Measurements from ENCODE around the gene PLCB4.

The PLCB4 gene

DNA sequence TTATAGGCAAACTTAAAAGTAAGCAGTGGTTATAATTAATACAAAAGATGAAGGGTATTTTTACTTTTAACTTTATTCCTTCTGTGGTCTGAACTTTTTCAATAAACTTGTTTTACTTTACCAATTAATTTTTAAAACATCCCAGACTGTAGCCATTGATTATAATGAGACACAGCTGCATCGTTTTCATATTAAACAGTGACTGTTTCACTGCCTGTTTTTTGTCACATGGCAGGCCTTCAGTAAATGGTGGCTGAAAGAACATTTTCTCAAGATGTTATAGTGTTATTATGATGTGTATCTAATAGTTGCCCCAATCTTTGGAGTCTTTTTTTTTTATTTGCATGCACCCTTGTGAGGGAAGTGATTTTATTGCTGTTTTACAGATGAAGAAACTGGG is 95.1 kb downstream of the PLCB4 start:
- DNase-seq (ENCODE audit: low spot score) = no peak
- in situ Hi-C loops (cut with MboI; ENCODE audit: low pct_unique_long_range_greater_than_20kb, low sequenced_read_pairs, unreplicated experiment) = no loop called here
- TF ChIP-seq, protein P1, sequence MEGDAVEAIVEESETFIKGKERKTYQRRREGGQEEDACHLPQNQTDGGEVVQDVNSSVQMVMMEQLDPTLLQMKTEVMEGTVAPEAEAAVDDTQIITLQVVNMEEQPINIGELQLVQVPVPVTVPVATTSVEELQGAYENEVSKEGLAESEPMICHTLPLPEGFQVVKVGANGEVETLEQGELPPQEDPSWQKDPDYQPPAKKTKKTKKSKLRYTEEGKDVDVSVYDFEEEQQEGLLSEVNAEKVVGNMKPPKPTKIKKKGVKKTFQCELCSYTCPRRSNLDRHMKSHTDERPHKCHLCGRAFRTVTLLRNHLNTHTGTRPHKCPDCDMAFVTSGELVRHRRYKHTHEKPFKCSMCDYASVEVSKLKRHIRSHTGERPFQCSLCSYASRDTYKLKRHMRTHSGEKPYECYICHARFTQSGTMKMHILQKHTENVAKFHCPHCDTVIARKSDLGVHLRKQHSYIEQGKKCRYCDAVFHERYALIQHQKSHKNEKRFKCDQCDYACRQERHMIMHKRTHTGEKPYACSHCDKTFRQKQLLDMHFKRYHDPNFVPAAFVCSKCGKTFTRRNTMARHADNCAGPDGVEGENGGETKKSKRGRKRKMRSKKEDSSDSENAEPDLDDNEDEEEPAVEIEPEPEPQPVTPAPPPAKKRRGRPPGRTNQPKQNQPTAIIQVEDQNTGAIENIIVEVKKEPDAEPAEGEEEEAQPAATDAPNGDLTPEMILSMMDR (IDR thresholded peaks at IDR 0.05; ENCODE audit: extremely low read depth, insufficient read depth, missing control alignments) = no peak

DNA sequence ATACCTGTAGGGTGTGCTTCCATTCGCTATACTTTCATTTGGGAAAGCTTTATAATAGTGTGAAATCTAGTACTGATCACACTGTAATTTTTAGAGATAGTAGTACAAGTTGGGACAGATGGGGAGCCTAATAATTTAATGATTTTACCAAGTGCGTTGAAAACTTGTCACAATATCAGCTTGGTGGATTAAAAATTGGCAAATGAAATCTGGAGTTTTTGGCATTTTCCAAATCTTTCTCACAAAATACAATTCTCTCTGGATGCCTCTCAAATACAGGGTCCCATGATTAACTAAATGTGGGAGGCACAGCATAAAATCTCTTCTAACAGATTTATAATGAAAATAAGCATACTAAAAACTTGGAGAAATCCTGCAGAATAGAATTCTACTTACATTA is 96.4 kb downstream of the PLCB4 start:
- in situ Hi-C loops (cut with MboI; ENCODE audit: low pct_unique_long_range_greater_than_20kb, low sequenced_read_pairs, unreplicated experiment) = no loop called here
- no peak for DNase-seq (ENCODE audit: low spot score)
- TF ChIP-seq, protein P1 (IDR thresholded peaks at IDR 0.05; ENCODE audit: extremely low read depth, insufficient read depth, missing control alignments) = no peak

DNA sequence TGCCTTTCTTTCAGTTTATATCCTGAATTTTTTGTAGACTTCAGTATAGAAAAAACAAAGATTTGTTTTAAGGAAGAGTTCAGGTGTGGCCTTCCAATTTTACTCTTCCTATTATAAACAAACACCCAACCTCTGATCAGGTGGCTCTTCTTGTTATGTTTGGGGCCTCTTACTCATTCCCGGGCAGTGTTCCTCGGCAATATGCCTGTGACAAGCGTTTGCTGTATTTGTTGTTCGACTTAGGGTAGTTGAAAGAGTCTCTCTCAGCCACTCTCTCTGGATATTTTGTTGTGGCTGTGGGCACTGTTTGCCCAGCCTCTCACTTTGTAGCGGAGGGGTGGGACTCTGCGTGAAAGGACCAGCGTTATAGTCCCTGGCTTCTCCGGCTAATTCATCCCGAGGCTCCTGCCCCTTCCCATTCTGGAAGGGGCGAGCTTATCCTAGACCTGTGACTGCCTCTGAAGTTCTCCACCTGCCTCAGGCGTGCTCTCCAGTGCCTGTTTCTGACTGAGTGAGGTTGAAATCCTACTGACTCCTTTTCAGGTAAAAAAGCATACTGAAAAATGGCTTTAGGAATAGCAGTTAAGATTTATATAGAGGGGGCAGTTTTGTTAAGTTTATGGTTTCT is 97.4 kb downstream of the PLCB4 start:
- in situ Hi-C loops (cut with MboI; ENCODE audit: low pct_unique_long_range_greater_than_20kb, low sequenced_read_pairs, unreplicated experiment) = no loop called here
- TF ChIP-seq, protein P1 (IDR thresholded peaks at IDR 0.05; ENCODE audit: extremely low read depth, insufficient read depth, missing control alignments) = no peak
- DNase-seq (ENCODE audit: low spot score) = no peak

DNA sequence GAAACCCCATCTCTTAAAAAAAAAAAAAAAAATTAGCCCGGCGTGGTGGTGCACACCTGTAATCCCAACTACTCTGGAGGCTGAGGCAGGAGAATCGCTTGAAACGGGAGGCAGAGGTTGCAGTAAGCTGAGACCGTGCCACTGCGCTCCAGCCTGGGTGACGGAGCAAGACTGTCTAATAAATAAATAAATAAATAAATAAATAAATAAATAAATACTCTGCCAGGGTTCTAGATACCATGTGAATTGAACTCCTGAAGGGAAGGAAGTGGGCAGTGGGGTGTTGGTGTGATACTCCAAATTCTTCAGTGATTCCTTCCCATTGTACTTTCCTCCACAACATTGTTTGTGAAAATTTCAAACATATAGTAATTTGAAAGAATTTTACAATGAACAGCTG is 100.5 kb downstream of the PLCB4 start:
- in situ Hi-C loops (cut with MboI; ENCODE audit: low pct_unique_long_range_greater_than_20kb, low sequenced_read_pairs, unreplicated experiment) = no loop called here
- TF ChIP-seq, protein P1 (IDR thresholded peaks at IDR 0.05; ENCODE audit: extremely low read depth, insufficient read depth, missing control alignments) = no peak
- no peak for DNase-seq (ENCODE audit: low spot score)

DNA sequence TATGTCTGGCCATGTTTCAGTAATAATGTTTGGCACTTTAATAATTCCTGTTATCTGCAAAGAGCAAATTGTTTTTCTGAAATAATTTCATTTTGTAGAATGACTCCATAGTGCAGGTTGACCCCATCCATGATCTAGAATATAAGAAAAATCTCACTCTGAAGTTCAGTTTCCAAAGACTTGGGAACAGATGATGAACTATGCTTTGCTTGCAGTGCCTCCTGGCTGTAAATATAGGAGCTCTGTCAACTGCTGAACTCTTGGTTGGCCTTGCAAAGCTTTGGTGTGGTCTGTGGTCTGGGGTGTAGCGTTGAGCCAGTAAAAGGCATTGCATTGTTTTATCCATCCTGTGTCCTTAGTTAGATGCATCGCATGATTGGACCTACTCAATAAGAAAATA is 104.0 kb downstream of the PLCB4 start:
- in situ Hi-C loops (cut with MboI; ENCODE audit: low pct_unique_long_range_greater_than_20kb, low sequenced_read_pairs, unreplicated experiment) = no loop called here
- TF ChIP-seq, protein P1 (IDR thresholded peaks at IDR 0.05; ENCODE audit: extremely low read depth, insufficient read depth, missing control alignments) = no peak
- DNase-seq (ENCODE audit: low spot score) = no peak

DNA sequence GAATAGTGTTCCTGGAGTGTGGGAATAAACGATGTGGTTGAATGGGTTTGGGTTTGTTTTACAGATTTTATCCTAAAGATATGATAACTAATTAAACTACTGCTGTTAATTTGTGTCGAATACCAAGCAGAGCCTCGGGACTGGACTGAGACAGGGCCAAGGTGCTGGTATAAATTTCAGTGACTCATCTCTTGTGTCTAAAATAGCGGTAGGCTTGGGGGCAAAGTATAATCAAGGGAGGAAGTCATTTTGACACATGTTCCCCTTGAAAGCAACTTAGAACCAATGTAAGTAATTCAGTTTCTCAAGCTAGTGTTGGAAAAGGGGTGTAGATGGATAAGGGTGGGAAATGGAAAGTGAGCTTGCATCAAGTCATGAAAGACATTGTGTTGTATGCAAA is 108.4 kb downstream of the PLCB4 start:
- in situ Hi-C loops (cut with MboI; ENCODE audit: low pct_unique_long_range_greater_than_20kb, low sequenced_read_pairs, unreplicated experiment) = no loop called here
- TF ChIP-seq, protein P1 (IDR thresholded peaks at IDR 0.05; ENCODE audit: extremely low read depth, insufficient read depth, missing control alignments) = no peak
- no peak for DNase-seq (ENCODE audit: low spot score)

Measured in GM13977 (cell line).